ENCODE data around the gene CATSPERB. TPM values are rescaled to one million over a fixed set of nuclear protein-coding genes. Genes with fewer than 3 reads are reported as not detected.

The CATSPERB gene
- total and polyA plus RNA-seq, 2 of the 8 experiments (the other 6 are each of a cell fraction or from before 2014, with no cell fraction given): 0.11 to 0.30 TPM

DNA sequence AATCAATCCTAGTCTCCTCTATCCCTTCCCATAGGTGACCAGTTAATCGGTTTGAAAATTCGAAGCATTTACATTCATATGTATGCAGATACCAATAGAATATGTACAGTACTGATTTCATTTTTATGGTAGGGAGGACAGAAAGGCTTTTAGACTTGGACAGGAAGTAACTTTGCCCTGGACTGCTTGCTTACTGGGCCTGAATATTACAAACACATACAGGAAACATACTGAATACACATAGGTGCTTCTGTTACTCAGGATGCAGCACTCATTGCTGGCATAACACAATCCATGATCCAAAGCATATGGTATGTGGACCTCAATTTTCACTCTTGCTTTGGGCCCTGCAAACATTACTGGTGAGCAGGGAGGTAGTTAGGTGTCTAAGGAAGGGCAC, 71.1 kb downstream of the CATSPERB start:
- no peak overlapping the region for H3K9ac ChIP-seq (replicated peaks in 1 of 4; ENCODE audit: extremely low read depth in 1 of 4, low read depth in 3 of 4, low read length in 3 of 4)
- 0 out of 7 replicates have a peak, but pooled peaks cover 0 to 2% (median under 1%) of the 10 kb centered on the region in 4 experiments for H3K4me1 ChIP-seq (replicated peaks in 1 of 4; ENCODE audit: control insufficient read depth in 3 of 4, insufficient read depth in 4 of 4, low read length in 3 of 4)
- H3K18ac ChIP-seq (ENCODE audit: extremely low read depth, low read length): no peak overlapping the region
- FAIRE-seq: no peak
- H3K36me3 ChIP-seq (ENCODE audit: control insufficient read depth in 2 of 4, insufficient read depth in 4 of 4, low read length in 3 of 4): no peaks in the 10 kb centered on the region
- 83% methylated on average over 2 of the region's 2 CpGs; no CpG with 5 or more reads in 1 of the 2 experiments for WGBS, 2 experiments (ENCODE audit: extremely low coverage in 1 of 2, insufficient coverage in 1 of 2, insufficient read length in 1 of 2, insufficient replicate concordance in 2 of 2, low coverage in 1 of 2, low lambda C conversion rate in 2 of 2, missing lambda C conversion rate in 1 of 2)
- no peaks in the 10 kb centered on the region for H3K27me3 ChIP-seq (replicated peaks in 1 of 4; ENCODE audit: control insufficient read depth in 3 of 4, extremely low read depth in 1 of 4, insufficient read depth in 3 of 4, low read length in 3 of 4)
- H3K27ac ChIP-seq (ENCODE audit: low read depth, low read length): no peak overlapping the region
- H2AK5ac ChIP-seq (ENCODE audit: low read depth, low read length): no peak overlapping the region
- no peak overlapping the region for H2BK15ac ChIP-seq (ENCODE audit: low read length)
- H2BK120ac ChIP-seq (replicated peaks; ENCODE audit: low read depth, low read length): no peak overlapping the region
- H3K23me2 ChIP-seq (ENCODE audit: low read depth, low read length): no peaks in the 10 kb centered on the region
- no peak overlapping the region for H2AFZ ChIP-seq (ENCODE audit: low read length)
- H2BK20ac ChIP-seq (ENCODE audit: low read length): no peak overlapping the region
- ChIA-PET POLR2A (ENCODE audit: partially characterized antibody) (no interaction called here), CTCF (ENCODE audit: partially characterized antibody) (interaction anchor here (1.2 kb wide), 2 partner anchors 198 to 250 kb away, joined by 3 to 4 read pairs; no protein-coding TSS in a partner anchor)
- no peak for DNase-seq (ENCODE audit: low read depth in 1 of 2, low spot score in 2 of 2)
- H4K5ac ChIP-seq (ENCODE audit: insufficient read length, low read depth, low read length): no peak overlapping the region
- H2BK12ac ChIP-seq (ENCODE audit: low read depth, low read length): no peak overlapping the region
- H3K4me3 ChIP-seq (ENCODE audit: extremely low read depth in 1 of 4, insufficient read depth in 2 of 4, low read depth in 3 of 4, low read length in 4 of 4): no peak overlapping the region
- H3K79me1 ChIP-seq (ENCODE audit: low read depth, low read length): no peaks in the 10 kb centered on the region
- H4K8ac ChIP-seq (ENCODE audit: extremely low read depth, insufficient read depth, low read length): no peak overlapping the region
- H3K23ac ChIP-seq (ENCODE audit: insufficient read length): no peak overlapping the region
- H3K4me2 ChIP-seq (ENCODE audit: insufficient read depth in 1 of 2, low read depth in 2 of 2, low read length in 2 of 2): no peak overlapping the region
- no peak overlapping the region for H2BK5ac ChIP-seq (ENCODE audit: low read depth, low read length)
- no peak for TF ChIP-seq KDM5A (IDR thresholded peaks at IDR 0.05; ENCODE audit: low read length)
- no peak for TF ChIP-seq TBP (IDR thresholded peaks at IDR 0.05; ENCODE audit: low read depth, low read length)
- no peak for TF ChIP-seq BACH1 (IDR thresholded peaks at IDR 0.05; ENCODE audit: low read length)
- TF ChIP-seq RBBP5 (IDR thresholded peaks at IDR 0.05; ENCODE audit: borderline replicate concordance, low read depth, low read length): no peak
- H4K20me1 ChIP-seq (replicated peaks in 1 of 2; ENCODE audit: control insufficient read depth in 1 of 2, insufficient read depth in 2 of 2, low read length in 2 of 2): no peaks in the 10 kb centered on the region
- H3K4ac ChIP-seq (replicated peaks; ENCODE audit: insufficient read length, low read depth, low read length): no peak overlapping the region
- no peaks in the 10 kb centered on the region for H3K79me2 ChIP-seq (ENCODE audit: control insufficient read depth in 1 of 2, insufficient read depth in 2 of 2, low read length in 2 of 2)
- no peak overlapping the region for H3K56ac ChIP-seq (replicated peaks; ENCODE audit: insufficient read length, low read depth, low read length)
- H4K91ac ChIP-seq (replicated peaks; ENCODE audit: insufficient read length, low read length): no peak overlapping the region
- no peak overlapping the region for H3K14ac ChIP-seq (ENCODE audit: insufficient read length)
- no peaks in the 10 kb centered on the region for H3K9me3 ChIP-seq (ENCODE audit: insufficient read depth in 2 of 2, low read depth in 1 of 2, low read length in 1 of 2)

All from H1 (cell line).